GM12872 (cell line): ENCODE results near the gene ZCCHC24.

Source experiments
- TF ChIP-seq, protein P1 (sequence below): IDR thresholded peaks from 3 replicates; pipeline ENCODE4 v1.5.1; 2011; ENCODE audit warnings: low read depth, mild to moderate bottlenecking, low read length, moderate library complexity; ENCODE audit not compliant: insufficient read depth

ZCCHC24 gene

DNA sequence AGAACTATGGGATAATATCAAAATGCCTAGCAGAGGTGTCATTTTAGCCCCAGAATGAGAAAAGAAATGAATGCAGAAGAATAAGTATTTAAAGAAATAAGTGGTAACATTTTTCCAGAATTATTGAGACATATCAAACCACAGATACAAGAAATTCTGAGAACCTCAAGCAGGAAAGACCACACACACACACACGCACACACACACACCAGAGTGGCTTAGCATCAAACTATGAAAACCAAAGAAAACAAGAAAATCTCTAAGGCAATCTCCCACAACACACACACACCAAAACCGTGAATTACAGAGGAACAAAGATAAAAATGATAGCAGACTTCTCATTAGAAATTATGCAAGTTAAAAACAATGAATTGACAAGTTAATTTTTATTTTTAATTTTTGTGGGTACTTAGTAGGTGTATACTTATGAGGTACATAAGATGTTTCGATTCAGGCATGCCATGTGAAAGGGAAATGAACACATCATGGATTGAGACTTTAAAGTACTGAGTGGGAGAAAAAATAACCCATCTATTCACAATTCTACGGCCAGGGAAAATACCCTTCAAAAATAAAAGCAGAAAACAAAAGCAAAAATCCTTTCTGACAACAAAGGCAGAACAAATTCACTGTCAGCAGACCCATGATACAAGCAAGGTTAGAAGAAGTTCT, 83.6 kb downstream of the ZCCHC24 start:
- TF ChIP-seq, protein P1, sequence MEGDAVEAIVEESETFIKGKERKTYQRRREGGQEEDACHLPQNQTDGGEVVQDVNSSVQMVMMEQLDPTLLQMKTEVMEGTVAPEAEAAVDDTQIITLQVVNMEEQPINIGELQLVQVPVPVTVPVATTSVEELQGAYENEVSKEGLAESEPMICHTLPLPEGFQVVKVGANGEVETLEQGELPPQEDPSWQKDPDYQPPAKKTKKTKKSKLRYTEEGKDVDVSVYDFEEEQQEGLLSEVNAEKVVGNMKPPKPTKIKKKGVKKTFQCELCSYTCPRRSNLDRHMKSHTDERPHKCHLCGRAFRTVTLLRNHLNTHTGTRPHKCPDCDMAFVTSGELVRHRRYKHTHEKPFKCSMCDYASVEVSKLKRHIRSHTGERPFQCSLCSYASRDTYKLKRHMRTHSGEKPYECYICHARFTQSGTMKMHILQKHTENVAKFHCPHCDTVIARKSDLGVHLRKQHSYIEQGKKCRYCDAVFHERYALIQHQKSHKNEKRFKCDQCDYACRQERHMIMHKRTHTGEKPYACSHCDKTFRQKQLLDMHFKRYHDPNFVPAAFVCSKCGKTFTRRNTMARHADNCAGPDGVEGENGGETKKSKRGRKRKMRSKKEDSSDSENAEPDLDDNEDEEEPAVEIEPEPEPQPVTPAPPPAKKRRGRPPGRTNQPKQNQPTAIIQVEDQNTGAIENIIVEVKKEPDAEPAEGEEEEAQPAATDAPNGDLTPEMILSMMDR: no peak

DNA sequence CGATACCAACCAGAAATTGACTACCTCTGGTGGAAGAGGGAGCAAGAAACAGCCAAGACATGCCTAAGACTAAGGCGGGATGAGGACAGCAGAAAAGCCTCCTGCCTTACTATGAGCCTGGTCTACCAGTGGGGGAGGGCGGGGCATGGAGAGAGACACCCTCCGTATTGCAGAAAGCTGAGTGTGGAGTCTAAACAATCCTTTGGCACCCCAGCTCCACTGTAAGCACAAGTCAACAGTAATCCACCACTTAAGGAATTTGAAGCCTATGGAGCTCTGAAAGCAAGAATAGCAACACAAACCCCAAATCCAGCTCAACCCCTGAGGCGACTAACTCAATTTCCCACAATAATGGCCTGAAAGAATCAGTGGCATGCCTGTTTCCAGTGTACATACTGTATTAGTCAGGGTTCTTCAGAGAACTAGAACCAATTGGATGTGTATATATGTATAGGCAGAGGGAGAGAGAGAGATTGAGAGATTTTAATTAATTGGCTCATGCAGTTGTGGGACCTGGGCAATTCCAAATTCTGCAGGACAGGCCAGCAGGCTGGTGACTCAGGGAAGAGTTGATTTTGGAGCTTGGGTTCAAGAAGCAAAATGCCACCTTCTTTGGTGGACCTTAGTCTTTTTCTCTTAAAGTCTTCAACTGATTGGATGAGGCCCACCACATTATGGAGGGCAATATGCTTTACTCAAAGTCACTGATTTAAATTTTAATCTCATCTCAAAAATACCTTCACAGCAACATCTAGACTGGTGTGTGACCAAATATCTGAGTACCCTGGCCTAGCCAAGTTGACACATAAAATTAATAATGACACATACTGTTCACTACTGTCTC, 84.7 kb downstream of the ZCCHC24 start:
- TF ChIP-seq, protein P1: no peak

DNA sequence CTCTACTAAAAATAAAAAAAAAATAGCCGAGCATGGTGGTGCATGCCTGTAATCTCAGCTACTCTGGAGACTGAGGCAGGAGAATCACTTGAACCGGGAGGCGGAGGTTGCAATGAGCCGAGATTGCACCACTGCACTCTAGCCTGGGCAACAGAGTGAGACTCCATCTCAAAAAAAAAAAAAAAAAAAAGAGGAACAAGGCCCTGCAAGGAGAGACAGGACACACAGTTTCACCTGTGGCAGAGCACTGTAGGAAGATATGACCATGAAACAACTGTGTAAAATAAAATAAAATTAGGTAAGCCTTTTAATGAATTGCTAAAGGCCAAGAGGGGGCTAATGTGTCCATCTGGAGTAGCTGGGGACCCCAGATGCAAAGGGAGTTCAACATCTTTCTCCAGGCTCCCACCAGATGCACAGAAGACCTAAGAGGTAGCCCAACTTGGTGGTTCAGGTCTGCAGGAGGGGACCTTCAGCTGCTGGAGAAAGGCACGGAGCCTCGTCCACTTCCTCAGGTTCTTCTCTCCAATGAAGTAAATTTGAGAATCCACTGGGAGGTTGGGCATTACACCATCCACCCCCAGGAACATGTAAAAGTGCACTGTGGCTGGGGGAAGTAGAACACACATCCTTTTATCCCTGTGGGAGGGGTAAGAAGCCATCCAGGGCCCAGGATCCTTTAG, 85.5 kb downstream of the ZCCHC24 start:
- TF ChIP-seq, protein P1: no peak

DNA sequence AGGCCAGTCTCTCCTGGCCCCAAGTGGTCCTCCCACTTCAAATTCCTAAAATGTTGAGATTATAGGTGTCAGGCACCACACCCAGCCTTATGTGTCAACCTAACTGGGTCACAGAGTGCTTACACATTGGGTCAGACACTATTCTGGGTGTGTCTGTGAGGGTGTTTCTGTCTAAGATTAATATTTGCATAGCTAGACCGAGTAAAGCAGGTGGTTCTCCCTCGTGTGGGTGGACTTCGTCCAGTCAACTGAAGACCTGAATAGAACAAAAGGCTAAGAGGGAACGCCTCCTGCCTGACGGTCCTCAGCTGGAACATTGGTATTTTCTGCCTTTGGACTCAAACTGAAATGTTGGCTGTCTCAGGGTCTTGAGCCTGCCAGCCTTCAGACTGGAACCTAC, 86.6 kb downstream of the ZCCHC24 start:
- TF ChIP-seq, protein P1: no peak

DNA sequence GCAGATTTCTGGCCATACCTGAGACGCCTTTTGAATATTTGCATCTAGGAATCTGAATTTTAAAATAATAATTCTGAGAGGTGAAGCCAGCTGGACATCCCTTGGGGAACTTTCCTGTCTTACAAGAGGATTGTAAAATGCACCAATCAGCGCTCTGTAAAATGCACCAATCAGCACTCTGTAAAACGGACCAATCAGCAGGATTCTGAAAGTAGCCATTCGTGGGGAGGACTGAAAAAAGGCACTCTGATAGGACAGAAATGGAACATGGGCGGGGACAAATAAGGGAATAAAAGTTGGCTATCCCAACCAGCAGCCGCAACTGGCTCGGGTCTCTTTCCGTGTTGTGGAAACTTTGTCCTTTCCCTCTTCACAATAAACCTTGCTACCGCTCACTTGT, 88.2 kb downstream of the ZCCHC24 start:
- TF ChIP-seq, protein P1: no peak

DNA sequence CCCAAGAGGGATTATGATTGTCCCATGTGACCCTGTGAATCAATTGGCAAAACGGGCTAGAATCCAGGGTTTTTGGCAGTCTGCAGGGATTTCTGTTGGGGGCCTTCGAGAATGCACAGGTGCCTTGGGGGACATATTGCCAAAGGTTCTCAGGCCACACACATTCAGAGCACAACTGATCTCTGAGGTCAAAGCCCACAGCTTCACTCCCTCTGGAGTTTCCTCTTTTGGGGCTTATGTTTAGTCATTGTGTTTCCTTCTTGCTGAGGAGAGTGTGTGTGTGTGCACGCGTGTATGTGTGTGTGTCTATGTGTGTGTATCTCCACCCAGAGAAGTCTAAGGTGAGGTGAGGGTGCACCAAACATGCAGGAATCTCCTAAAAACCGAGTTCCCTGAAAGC, 89.3 kb downstream of the ZCCHC24 start:
- TF ChIP-seq, protein P1: no peak

DNA sequence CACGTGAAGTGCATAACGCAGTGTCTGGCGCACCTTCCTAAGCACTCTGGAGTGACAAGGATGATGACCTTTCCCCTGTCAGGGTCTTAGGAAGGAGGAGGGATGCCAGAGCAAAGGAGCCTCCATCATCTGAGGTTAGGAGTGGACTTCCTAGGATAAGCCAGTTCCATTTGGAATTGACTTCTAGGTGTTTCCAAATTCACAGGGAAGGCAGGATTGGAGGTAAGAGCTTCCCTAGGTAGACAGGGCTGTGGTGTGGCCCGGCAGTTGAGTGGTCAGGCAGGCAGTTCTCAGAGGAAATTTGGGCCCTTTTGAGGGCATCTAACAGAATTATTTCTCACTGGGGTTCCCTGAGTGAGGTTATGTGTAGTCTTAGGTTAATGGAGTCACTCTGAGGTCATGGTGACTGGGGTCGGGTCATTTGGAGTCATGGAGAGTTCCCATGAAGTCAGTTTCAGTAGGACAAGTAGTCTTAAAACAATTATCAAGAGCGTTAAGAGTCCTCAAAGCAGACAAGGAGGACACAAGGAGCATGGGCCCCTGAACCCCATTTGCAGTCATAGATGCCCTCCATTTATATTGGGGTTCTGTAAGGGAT, 89.9 kb downstream of the ZCCHC24 start:
- TF ChIP-seq, protein P1: no peak
